IPS-NIHi11 (cell line): Measurements from ENCODE around the gene EFS.
"Not testable (repeated sequence)": the region's sequence is repeated elsewhere in the genome, so short reads cannot be mapped to it uniquely, and the experiment has no call there.

Experiments used
- DNase-seq: peaks from one replicate; pipeline ENCODE4 v3.0.0; 2012; ENCODE audit warnings: mixed read lengths, low spot score

EFS gene

DNA sequence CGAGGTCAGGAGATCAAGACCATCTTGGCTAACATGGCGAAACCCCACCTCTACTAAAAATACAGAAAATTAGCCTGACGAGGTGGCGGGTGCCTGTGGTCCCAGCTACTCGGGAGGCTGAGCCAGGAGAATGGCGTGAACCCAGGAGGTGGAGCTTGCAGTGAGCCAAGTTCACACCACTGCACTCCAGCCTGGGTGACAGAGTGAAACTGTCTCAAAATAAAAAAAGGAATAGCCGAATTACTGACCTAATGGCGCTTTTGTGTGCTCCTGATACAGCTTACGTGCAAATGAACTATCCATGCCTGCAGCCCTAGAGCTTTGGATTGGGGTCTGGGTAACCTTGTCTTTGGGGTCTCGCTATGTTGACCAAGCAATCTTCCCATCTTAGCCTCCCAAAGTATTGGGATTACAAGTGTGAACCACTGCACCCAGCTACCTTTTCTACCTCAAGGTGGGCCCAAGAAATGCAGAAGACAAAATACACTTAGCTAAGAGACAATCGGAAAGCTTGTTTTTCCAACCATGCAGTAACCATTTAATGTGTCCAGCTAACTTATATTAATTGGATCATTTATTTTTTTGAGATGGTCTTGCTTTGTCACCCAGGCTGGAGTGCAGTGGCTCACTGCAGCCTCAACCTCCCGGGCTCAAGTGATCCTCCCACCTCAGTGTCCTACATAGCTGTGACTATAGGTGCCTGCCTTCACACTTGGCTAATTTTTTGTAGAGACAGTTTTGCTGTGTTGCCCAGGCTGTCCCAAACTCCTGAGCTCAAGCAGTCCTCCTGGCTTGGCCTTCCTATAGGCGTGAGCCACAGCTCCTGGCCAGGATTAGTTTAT is 38.3 kb downstream of the EFS start:
- DNase-seq, result no peak

DNA sequence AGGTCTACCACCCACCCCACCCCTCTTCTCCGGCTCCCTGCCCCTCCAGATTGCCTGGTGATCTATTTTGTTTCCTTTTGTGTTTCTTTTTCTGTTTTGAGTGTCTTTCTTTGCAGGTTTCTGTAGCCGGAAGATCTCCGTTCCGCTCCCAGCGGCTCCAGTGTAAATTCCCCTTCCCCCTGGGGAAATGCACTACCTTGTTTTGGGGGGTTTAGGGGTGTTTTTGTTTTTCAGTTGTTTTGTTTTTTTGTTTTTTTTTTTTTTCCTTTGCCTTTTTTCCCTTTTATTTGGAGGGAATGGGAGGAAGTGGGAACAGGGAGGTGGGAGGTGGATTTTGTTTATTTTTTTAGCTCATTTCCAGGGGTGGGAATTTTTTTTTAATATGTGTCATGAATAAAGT is 39.2 kb downstream of the EFS start:
- DNase-seq, result not testable (repeated sequence)

DNA sequence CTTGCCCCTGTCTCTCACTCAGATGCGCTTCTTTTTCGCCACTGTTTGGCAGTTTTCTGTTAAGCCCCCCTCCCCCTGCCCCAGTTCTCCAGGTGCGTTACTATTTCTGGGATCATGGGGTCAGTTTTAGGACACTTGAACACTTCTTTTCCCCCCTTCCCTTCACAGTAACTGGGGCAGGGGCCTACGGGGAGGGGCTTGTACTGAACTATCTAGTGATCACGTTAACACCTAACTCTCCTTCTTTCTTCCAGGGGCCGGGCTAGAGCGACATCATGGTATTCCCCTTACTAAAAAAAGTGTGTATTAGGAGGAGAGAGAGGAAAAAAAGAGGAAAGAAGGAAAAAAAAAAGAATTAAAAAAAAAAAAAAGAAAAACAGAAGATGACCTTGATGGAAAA is 40.0 kb downstream of the EFS start:
- DNase-seq, result no peak

DNA sequence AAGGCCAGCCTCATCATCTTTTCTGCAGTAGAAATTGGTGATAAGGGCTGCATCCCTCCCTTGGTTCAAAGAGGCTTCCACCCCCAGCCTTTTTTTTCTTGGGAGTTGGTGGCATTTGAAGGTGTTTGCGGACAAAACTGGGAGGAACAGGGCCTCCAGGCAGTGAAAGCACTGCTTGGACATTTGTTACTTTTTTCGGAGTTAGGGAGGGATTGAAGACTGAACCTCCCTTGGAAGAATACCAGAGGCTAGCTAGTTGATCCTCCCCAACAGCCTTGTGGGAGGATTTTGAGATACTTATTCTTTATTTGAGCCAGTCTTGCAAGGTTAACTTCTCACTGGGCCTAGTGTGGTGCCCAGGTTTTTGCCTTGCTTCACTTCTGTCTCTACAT is 40.5 kb downstream of the EFS start:
- DNase-seq, result no peak

DNA sequence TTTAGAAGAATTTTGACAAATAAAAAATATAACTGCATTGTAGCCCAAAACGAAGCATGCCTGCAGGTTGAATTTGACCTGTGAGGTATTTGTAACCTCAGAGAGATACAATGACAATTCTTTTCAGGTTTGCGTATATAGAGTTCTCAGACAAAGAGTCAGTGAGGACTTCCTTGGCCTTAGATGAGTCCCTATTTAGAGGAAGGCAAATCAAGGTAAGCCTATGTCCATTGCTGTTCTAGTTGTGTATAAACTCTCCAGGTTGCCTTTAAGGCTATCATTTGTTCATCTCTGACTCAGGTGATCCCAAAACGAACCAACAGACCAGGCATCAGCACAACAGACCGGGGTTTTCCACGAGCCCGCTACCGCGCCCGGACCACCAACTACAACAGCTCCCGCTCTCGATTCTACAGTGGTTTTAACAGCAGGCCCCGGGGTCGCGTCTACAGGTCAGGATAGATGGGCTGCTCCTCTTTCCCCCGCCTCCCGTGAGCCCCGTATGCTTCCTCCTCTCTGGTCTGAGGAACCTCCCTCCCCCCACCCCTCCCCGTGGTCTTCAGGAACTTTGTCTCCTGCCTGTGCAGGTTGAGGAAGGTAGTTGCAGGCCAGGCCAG is 41.0 kb downstream of the EFS start:
- DNase-seq, result no peak

DNA sequence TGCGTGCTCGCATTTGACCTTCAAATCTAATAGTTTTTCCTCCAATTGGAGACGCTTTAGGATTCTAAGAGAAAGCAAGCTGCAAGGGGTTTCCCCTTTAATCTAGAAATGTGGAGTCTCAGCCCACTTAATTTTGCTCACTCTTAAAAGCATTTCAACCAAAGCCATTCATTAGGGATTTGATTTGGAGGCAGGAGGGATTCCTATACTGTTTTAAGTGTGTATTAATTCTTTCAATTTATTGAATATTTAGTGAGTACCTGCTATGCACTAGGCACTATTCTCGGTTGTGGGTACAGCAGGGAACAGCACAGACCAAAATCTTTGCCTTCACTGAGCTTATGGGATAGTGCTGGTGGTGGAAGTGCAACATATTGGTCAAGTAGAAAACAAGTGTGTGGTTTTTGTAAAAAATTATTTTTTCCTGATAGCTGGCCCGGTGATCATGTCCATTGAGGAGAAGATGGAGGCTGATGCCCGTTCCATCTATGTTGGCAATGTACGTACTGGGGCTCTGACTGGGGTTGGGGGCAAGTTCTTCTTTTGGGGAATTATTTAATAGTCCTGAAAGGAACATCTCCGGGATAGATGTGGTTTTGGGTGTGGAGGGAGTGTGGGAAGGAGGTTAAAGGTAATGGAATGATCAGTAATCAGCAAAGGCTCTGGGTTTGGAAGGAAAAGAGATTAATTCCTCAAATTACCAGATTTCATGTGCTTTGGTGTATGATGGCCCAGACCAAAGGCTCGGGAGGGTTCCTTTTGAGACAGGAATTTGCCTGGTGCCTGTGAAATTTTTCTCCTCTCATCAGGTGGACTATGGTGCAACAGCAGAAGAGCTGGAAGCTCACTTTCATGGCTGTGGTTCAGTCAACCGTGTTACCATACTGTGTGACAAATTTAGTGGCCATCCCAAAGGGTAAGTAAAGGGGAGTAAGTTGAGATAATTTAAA is 42.1 kb downstream of the EFS start:
- DNase-seq, result no peak

DNA sequence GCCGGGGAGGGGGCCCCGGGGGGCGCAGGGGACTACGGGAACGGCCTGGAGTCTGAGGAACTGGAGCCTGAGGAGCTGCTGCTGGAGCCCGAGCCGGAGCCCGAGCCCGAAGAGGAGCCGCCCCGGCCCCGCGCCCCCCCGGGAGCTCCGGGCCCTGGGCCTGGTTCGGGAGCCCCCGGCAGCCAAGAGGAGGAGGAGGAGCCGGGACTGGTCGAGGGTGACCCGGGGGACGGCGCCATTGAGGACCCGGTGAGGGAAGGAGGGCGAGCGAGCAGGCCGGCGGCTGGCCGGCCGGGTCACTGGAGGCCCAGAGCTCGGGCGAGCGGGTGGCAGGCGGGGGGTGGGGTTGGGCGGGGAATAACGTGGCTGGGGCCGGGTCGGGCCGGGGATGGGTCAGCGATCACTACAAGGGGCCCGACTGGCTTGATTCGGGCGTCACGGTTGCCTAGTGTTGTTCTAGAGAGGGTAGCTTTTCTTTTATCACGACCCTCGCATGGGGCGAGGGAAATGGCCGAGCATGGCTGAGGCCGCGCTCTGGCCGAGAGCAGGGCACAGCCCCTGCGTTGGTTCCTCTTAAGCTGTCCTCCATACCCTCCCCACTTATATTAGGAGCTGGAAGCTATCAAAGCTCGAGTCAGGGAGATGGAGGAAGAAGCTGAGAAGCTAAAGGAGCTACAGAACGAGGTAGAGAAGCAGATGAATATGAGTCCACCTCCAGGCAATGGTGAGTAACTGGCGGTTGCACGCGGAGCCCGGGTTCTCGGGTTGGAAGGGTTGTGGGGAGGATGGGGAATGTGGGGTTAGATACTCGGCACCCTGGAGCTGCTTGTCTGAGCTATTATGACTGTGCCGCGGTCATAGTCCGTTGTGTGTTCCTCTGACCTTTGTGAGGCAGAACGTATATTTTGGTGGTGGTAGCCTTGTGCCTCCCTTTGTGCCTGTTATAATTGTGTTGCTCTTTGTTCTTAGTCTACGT is 43.1 kb downstream of the EFS start:
- peak; percentile 63 for DNase-seq

DNA sequence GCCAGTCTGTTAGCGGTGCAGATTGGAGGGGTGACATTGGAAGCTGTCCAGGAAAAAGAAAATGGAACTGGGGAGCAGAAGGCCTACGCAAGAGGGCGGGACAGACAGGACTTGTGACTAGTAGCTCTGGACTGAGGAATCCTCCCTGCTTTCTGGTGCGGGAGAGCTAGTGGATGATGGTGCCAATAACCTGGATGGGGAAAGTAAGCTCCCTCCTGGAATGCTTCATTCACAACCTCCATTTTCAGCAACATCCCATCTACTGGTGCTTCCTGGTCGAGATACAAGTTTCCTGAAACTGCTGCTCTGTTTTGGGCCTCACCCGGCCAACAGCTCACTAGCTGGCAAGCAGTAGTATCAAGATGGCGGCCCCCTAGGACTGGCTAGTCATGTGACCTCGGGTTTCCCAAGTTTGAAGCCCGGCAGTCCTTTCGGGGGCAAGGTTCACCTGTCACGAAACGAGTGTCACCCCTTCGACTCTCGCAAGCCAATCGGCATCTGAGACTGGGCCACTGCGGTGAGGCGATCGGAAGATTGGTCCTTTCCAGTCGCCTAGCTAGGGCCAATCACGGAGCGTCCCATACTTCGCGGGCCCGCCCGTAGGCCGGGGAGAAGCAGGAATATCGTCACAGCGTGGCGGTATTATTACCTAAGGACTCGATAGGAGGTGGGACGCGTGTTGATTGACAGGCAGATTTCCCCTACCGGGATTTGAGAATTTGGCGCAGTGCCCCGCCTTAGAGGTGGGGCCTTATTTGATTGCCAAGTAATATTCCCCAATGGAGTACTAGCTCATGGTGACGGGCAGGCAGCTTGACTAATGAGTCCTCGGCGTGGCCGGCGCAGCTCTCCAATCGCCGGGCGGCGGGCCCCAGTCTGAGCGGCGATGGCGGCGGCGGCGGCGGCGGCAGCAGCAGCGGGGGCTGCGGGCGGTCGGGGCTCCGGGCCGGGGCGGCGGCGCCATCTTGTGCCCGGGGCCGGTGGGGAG is 44.1 kb downstream of the EFS start, which contains the start of gene PABPN1:
Gene PABPN1, plus strand, starts transcription at position 874 of the 988 bp plus-strand sequence. Its CDS starts 13 bp downstream, at position 887.
- peak; percentile 94 for DNase-seq

DNA sequence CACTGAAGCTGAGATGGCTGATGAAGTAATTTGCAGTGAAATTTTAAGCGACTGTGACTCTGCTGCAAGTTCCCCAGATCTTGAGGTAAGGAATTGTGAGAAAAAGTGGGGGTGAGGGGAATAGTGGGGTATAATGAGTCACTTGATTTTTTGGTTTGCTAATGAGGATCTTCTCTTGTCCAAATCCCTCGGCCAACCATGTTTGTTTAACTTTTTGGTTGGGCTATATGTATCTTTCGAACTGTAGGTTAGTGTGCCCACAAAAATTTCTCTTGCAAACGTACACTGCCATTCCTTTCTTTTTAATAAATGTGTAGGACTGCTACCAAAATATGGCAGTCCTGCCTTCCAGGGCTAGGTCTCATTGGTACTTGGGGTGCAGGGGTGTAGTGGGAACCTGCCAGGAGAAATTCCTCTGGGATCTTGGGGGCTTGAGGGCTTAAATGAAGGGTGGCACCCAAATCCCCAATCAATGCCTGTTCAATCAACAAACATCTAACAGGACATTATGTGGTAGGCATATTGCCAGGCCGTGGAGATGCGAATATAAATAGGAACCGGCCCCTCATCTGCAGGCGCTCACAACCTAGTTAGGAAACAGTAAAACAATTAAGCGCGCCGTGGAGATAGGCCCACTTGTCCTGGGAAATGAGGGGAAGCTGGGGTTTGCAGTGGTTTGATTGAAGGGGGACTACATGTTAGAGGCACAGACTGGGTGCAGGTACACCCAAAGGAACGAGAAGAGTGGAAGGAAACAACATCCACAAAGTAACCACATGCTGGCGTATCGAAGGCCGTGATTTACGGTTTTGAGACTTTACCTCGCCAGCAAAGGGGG is 45.0 kb downstream of the EFS start:
- no peak for DNase-seq

DNA sequence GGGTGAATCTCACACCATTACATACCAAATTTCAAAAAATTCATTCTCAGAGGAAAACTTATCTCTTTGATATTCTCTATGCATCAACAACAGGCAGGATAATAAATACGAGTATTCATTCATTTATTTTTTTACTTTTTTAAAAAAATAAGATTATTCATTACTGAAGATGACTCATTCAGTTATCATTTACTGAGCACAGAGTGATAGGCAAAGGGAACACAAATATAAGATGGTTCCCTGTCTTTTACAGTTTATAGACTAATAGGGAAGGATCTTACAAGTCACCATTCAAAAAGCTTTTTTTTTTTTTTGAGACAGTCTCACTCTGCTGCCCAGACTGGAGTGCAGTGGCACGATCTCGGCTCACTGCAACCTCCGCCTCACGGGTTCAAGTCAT is 48.7 kb downstream of the EFS start:
- no peak for DNase-seq

DNA sequence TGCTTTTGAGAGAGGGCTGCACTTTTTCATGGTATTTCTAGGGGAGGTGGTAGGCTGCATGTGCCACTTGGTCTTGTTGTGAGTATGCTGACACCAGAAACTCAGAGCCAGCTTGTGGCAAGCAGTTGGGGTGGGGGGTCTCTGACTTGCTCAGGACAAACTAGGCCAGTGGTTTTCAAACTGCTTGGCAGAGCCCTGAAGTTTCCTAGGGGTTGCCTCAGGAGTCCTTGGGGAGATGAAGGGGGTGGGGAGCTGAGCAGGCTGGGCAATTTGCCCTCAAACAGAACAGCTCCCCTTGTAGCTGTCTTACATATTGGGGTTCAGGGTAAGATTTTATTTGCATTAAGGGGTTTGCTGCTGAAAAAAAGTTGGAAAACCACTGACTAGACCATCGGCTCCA is 54.4 kb downstream of the EFS start:
- no peak for DNase-seq

DNA sequence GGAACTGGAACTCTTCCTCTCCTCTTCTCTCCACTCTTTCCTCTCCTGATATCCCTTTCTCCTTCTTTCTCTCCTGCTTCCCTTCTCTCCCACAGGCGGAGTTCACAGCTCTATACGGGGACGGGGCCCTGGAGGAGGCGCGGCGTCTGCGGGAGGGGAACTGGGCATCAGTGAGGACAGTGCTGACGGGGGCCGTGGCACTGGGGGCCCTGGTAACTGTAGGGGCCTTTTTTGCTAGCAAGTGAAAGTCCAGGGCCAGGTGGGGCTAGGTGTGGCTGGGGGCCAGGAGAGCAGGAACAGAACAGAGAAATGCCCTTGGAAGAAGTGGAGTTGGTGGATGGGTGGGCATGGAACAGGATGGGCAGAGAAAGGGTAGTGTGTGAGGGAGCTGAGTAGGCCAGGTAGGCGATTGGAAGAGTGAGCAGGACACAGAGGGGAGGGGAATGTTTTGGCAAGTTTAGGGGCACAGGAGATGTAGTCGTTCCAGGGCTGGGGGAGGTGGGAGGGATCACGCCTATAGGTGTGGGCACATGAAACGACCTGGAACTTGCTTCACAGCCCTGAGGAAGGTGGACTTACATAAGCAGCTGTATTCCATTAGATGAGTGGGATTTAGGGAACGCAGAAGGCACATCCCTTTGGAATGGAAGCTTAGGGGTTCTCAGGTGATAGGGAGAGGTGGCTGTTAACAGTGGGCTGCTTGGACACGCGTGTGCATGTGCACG is 56.1 kb downstream of the EFS start:
- no peak for DNase-seq

DNA sequence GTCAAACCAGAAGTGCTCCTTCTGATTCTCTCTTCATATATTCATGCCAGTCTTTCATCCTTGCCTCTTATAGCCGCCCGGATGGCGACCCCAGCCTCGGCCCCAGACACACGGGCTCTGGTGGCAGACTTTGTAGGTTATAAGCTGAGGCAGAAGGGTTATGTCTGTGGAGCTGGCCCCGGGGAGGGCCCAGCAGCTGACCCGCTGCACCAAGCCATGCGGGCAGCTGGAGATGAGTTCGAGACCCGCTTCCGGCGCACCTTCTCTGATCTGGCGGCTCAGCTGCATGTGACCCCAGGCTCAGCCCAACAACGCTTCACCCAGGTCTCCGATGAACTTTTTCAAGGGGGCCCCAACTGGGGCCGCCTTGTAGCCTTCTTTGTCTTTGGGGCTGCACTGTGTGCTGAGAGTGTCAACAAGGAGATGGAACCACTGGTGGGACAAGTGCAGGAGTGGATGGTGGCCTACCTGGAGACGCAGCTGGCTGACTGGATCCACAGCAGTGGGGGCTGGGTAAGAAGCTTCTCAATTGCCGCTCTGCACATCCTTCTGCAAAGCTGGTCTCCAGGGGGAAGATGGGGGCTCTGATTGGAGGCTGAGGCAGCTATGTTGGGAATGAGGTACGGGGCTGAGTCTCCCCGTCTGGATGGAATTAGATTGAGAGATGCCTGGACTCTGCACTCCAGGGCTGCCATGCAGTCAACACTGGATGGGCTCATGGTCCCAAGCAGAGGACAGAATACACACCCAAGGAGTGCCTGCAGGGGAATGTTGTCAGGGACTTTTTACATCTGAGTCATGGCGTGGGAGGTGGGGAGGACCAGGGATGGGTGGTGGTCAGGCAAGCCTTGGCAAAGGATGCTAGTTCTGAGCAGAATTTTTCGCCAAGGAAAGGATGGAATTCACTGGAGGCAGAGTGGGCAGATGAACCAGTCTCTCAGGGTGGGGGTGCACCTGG is 57.0 kb downstream of the EFS start:
- no peak for DNase-seq

DNA sequence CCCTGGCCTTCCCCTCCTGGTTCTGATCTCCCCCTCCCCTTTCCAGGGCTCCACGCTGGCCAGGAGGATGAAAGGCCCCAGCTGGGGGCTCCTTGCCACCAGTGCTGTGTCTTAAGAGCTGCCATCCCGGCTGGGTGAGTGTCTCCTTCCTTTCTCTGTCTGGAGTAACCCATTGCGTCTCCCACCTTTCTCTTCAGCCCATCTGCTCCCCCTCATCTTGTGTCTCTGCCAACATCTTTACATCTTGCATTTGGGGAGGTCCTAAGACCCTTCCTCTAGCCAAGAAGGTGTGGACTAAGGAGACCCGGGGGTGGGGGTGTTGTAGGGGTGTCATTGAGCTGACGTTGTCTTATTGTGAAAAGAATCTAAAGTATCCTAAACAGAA is 57.8 kb downstream of the EFS start:
- DNase-seq, result no peak

DNA sequence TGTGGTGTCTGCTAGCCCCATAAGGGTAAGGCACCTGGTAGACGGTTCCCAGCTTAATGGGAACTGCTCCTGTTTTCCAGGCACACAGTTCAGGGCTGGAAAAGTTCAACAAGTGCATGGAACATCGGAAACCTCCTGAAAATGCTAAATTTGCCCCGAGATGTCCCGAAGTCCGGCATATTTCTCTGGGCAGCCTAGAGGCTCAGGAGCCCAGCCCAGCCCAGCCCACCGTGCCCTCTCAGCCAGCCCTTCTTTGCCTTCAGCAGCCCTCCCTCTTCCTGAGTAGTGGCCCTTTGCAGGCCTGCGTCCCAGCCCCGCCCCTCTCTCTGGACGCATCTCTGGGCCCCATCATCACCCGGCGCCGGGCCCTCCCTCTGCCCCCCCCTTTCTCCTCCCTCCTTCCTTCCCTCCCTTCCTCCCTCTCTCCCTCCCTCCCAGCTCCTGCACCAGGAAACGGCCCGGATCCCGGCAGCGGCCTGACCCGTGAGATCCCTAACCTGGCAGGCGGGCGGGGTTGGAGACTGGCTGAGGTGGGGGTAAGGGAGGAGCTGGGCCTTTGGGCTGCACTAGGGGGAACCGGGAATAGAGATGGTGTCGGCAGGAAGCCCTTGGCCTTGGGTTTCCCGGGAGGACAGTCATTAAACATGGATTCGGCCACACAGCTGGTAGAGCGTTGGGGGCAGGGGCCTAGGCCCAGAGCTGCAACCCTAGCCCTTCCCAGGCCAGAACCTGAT is 58.4 kb downstream of the EFS start, which contains the start of gene BCL2L2:
Gene BCL2L2, plus strand, starts transcription at position 422 of the 734 bp plus-strand sequence. CDS start 935 bp downstream, outside the sequence.
- DNase-seq, result peak; percentile 83
